GM23248 (cell line): ENCODE results near the gene TWIST2. TPM values are rescaled to one million over a fixed set of nuclear protein-coding genes. Genes with fewer than 3 reads are reported as not detected.
A peak's percentile ranks its signal among the peaks of the same experiment; 100 is the strongest.

Experiments
- DNase-seq: peaks from one replicate; pipeline ENCODE4 v3.0.0-alpha.2; 2015
- H2AFZ ChIP-seq: fragments of 200-600 bp; sonication (generic); 2 replicates; pipeline ENCODE4 v1.6.1; 2016; ENCODE audit warnings: antibody characterized with exemption
- H3F3A ChIP-seq: fragments of 200-600 bp; sonication (generic); 2 replicates; pipeline ENCODE4 v1.6.1; 2016; ENCODE audit warnings: mild to moderate bottlenecking, antibody characterized with exemption, mixed run types; ENCODE audit not compliant: insufficient read depth
- H3K27ac ChIP-seq: fragments of 200-600 bp; sonication (generic); 2 replicates; pipeline ENCODE4 v1.5.1; 2016; ENCODE audit warnings: mild to moderate bottlenecking
- H3K27me3 ChIP-seq: fragments of 200-600 bp; sonication (generic); replicated peaks from 2 replicates; pipeline ENCODE4 v1.6.1; 2016; ENCODE audit warnings: mild to moderate bottlenecking; ENCODE audit not compliant: insufficient read depth
- H3K36me3 ChIP-seq: fragments of 200-600 bp; sonication (generic); 2 replicates; pipeline ENCODE4 v1.6.1; 2016; ENCODE audit warnings: low read depth, mild to moderate bottlenecking
- H3K4me1 ChIP-seq: fragments of 200-600 bp; sonication (generic); 2 replicates; pipeline ENCODE4 v1.6.1; 2016; ENCODE audit warnings: mild to moderate bottlenecking; ENCODE audit not compliant: insufficient read depth
- H3K4me2 ChIP-seq: fragments of 200-600 bp; sonication (generic); one replicate; pipeline ENCODE4 v1.6.1; 2016; ENCODE audit warnings: mild to moderate bottlenecking; ENCODE audit not compliant: unreplicated experiment
- H3K4me3 ChIP-seq: fragments of 200-600 bp; sonication (generic); 2 replicates; pipeline ENCODE4 v1.5.1; 2016; ENCODE audit warnings: mild to moderate bottlenecking
- H3K79me2 ChIP-seq: fragments of 200-600 bp; sonication (generic); 2 replicates; pipeline ENCODE4 v1.6.1; 2016; ENCODE audit warnings: mild to moderate bottlenecking; ENCODE audit not compliant: insufficient read depth
- H3K9ac ChIP-seq: fragments of 200-600 bp; sonication (generic); 2 replicates; pipeline ENCODE4 v1.6.1; 2016; ENCODE audit warnings: mild to moderate bottlenecking
- H3K9me2 ChIP-seq: fragments of 200-600 bp; sonication (generic); 2 replicates; pipeline ENCODE4 v1.6.1; 2016; ENCODE audit warnings: mixed run types, mild to moderate bottlenecking, moderate library complexity; ENCODE audit not compliant: insufficient read depth
- H3K9me3 ChIP-seq: fragments of 200-600 bp; sonication (generic); one replicate; pipeline ENCODE4 v1.6.1; 2017; ENCODE audit warnings: low read depth
- H4K20me1 ChIP-seq: fragments of 200-600 bp; sonication (generic); 2 replicates; pipeline ENCODE4 v1.6.0; 2016; ENCODE audit not compliant: insufficient read depth
- EZH2 ChIP-seq: fragments of 200-600 bp; sonication (generic); IDR thresholded peaks from 2 replicates; pipeline ENCODE4 v1.6.1; 2018; ENCODE audit warnings: antibody characterized with exemption, mild to moderate bottlenecking; ENCODE audit not compliant: insufficient read depth, poor library complexity, severe bottlenecking
- EZH2phosphoT487 ChIP-seq: fragments of 200-600 bp; sonication (generic); IDR thresholded peaks from 2 replicates; pipeline ENCODE4 v1.6.1; 2018; ENCODE audit warnings: antibody characterized with exemption, moderate library complexity, mild to moderate bottlenecking, low read depth; ENCODE audit not compliant: insufficient read depth
- WGBS, 2 experiments: methylation state at CpG; one replicate each; pipeline ENCODE4 v1.1.6; 2015 to 2017; ENCODE audit warnings: low lambda C conversion rate in 2 of 2, low coverage in 1 of 2; ENCODE audit errors: missing lambda C conversion rate in 2 of 2; 5-methylcytosine and 5-hydroxymethylcytosine counted together
- in situ Hi-C: fragments of 300-500 bp; cut with MboI; formaldehyde crosslinking; loops from 2 replicates; pipeline ENCODE4 v1.15.0; 2020
- polyA plus RNA-seq: library from polyadenylated mRNA; unstranded; fragments of >200 nt; fragmentation: Nextera tagmentation; extraction: Ambion mirVana; gene quantifications from 2 replicates; pipeline ENCODE4 v1.2.1, GENCODE V29; 2016
- total RNA-seq: library from RNA; depleted of rRNA; stranded (reverse); fragments of >200 nt; shearing (Covaris generic); gene quantifications from 2 replicates; pipeline ENCODE4 v1.2.3, GENCODE V29; 2014

TWIST2 gene
- total and polyA plus RNA-seq, 2 experiments from 2014 or later: 248 to 544 TPM

DNA sequence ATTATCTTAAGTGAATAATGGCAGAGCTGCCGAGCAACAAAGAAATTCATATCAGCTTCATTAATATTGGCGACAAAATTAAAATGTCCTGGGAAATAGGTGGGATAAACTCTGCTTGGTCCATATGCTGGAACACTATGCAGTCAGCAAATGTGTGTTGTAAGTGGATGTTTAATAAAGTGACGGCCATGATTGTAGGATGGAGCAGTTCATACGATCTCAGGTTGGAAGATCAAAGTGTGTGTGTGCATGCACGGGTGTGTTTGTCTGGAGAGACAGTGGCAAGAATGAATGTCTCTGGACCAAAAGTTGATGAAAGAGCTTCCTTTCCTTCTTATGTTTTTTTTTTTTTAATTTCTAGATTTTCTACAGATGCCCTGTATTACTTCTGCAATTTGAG is 14.8 kb downstream of the TWIST2 start:
- Histone ChIP-seq H3K9me3 (no peaks in the 10 kb centered on the region), H3K79me2 (peaks cover 100% of the 10 kb centered on the region), H3K9ac (peak overlapping the region; percentile 97), H3K9me2 (no peaks in the 10 kb centered on the region), H2AFZ (no peak overlapping the region), H3K36me3 (no peaks in the 10 kb centered on the region; the same call in 1 of the 2 replicates), H3K4me1 (peaks cover 97% of the 10 kb centered on the region), H3K4me2 (peak overlapping the region; percentile 91), H3F3A (peaks cover 88% of the 10 kb centered on the region), H4K20me1 (no peaks in the 10 kb centered on the region), H3K27ac (peak overlapping the region; percentile 96), H3K4me3 (peak overlapping the region; percentile 98), H3K27me3 (no peaks in the 10 kb centered on the region)
- DNase-seq: peak; percentile 60
- WGBS, 2 experiments: 3 to 6% methylated on average over 5 of the region's 5 CpGs
- in situ Hi-C loops: no loop called here
- TF ChIP-seq EZH2phosphoT487: no peak
- no peak for TF ChIP-seq EZH2

DNA sequence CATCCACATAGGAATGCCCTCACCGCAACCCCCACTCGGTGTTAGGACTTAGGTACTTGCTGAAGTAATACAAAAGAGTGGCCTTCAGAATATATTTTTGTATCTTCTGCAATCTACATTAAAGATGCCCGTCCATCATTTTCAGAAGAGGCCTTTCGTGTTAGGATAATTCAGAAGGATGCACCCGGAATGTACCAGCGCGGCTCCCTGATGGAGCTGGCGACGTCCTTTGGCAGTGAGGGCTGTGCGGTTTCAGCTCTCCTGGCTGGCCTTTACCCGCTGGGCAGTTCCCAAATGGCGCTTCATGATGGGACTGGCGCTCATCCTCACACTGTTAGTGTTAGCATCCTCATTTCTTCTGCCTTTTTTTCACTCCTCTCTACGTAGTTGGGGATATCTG is 15.3 kb downstream of the TWIST2 start:
- WGBS, 2 experiments: 3 to 6% methylated on average over 14 of the region's 14 CpGs
- Histone ChIP-seq H3K36me3 (no peaks in the 10 kb centered on the region; the same call in 1 of the 2 replicates), H3K9me3 (no peaks in the 10 kb centered on the region), H3K27me3 (no peaks in the 10 kb centered on the region), H3K4me3 (peak overlapping the region; percentile 98), H3K79me2 (peaks cover 100% of the 10 kb centered on the region), H3K4me1 (peaks cover 97% of the 10 kb centered on the region), H3K9ac (peak overlapping the region; percentile 97), H3F3A (peaks cover 87% of the 10 kb centered on the region), H2AFZ (no peak overlapping the region), H3K4me2 (peak overlapping the region; percentile 91), H4K20me1 (no peaks in the 10 kb centered on the region), H3K9me2 (no peaks in the 10 kb centered on the region), H3K27ac (peak overlapping the region; percentile 96)
- TF ChIP-seq EZH2phosphoT487 (no peak), EZH2 (no peak)
- DNase-seq: peak; percentile 82
- in situ Hi-C loops: no loop called here

DNA sequence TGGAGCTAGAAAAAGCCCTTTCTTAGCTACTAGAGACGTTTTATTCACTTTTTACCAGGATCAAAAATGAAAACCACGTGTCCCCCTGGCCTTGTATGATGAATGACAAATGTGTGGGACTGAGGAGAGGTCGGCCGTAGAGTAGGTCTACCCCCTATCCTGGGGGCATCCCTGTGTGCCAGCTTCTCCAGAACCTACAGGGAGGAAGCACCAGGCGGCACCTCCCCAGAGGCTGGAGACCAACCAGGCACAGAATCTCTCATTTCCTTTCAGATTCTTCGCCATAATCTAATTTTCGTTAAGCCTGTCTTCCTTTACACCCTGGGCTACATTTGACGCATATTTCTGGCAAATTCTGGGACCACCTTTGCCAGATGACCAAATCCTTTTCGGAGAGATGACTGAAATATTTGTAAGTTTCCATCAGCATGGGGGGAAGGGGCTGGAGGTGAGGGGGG is 15.9 kb downstream of the TWIST2 start:
- Histone ChIP-seq H3K27me3 (no peaks in the 10 kb centered on the region), H3K9me3 (no peaks in the 10 kb centered on the region), H4K20me1 (no peaks in the 10 kb centered on the region), H3K36me3 (no peaks in the 10 kb centered on the region; the same call in 1 of the 2 replicates), H3K9me2 (no peaks in the 10 kb centered on the region), H3F3A (peaks cover 87% of the 10 kb centered on the region), H2AFZ (no peak overlapping the region), H3K4me2 (peak overlapping the region; percentile 91), H3K4me1 (peaks cover 97% of the 10 kb centered on the region), H3K27ac (peak overlapping the region; percentile 96), H3K4me3 (peak overlapping the region; percentile 98), H3K9ac (peak overlapping the region; percentile 97), H3K79me2 (peaks cover 100% of the 10 kb centered on the region)
- in situ Hi-C loops: no loop called here
- WGBS, 2 experiments: 2% methylated on average over 9 of the region's 9 CpGs
- TF ChIP-seq EZH2: no peak
- TF ChIP-seq EZH2phosphoT487: no peak
- no peak for DNase-seq

DNA sequence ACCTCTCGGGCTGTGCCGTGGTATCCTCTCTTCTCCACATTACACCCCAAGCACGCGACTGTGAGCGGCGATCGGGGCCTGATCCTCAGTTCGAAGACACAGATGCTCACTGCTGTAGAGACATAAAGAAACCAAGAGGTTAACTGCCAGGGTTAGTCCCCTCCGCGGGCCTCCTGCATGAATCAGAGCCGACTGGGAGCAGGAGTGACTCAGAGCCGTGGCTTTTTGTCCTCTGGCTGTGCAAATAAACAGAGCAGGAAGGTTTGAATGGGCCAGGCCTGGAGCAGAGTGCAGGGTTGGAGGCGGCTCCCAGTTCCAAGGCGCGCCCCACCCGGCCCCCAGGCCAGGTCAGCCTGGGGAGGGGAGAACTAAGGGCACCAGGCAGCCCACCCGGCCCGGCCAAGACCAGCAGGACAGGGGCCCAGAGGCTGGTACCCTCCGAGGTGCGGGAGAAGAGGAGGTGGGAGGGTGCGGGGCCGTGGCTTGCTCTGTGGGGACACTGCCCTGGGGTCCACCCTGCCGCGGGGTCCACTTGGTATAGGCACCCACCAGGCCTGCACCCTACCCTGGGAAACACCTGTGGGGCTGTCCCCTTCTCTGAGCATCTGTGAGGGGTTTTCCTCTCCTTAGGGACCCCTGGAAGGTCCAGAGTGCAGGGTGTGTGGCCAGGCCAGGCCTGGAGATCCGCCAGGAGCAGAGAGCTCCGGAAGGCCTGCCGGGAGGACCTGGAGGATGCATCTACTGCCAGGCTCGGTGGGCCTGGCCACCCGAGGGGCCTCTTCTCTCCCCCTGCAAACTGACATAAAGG is 16.5 kb downstream of the TWIST2 start:
- H3K4me1 ChIP-seq: peaks cover 97% of the 10 kb centered on the region
- peak overlapping the region; percentile 97 for H3K9ac ChIP-seq
- no peaks in the 10 kb centered on the region; the same call in 1 of the 2 replicates for H3K36me3 ChIP-seq
- H3K27ac ChIP-seq: peak overlapping the region; percentile 96
- peaks cover 96% of the 10 kb centered on the region for H3K79me2 ChIP-seq
- H3K9me2 ChIP-seq: no peaks in the 10 kb centered on the region
- H2AFZ ChIP-seq: no peak overlapping the region
- no peak for TF ChIP-seq EZH2
- no peak for TF ChIP-seq EZH2phosphoT487
- no peaks in the 10 kb centered on the region for H3K9me3 ChIP-seq
- no peaks in the 10 kb centered on the region for H4K20me1 ChIP-seq
- in situ Hi-C loops: no loop called here
- H3K4me2 ChIP-seq: peak overlapping the region; percentile 91
- peak overlapping the region; percentile 98 for H3K4me3 ChIP-seq
- peak; percentile 99 for DNase-seq
- WGBS, 2 experiments: 0 to 1% methylated on average over 29 of the region's 29 CpGs
- peaks cover 89% of the 10 kb centered on the region for H3F3A ChIP-seq
- no peaks in the 10 kb centered on the region for H3K27me3 ChIP-seq
